ENCODE results near the gene SYCP2L. TPM values are rescaled to one million over a fixed set of nuclear protein-coding genes. Genes with fewer than 3 reads are reported as not detected.

SYCP2L gene
- total and polyA plus RNA-seq, 2 donors (not counting 1 experiment from before 2014, with no cell fraction given), result under 0.01 TPM; not detected in 1

DNA sequence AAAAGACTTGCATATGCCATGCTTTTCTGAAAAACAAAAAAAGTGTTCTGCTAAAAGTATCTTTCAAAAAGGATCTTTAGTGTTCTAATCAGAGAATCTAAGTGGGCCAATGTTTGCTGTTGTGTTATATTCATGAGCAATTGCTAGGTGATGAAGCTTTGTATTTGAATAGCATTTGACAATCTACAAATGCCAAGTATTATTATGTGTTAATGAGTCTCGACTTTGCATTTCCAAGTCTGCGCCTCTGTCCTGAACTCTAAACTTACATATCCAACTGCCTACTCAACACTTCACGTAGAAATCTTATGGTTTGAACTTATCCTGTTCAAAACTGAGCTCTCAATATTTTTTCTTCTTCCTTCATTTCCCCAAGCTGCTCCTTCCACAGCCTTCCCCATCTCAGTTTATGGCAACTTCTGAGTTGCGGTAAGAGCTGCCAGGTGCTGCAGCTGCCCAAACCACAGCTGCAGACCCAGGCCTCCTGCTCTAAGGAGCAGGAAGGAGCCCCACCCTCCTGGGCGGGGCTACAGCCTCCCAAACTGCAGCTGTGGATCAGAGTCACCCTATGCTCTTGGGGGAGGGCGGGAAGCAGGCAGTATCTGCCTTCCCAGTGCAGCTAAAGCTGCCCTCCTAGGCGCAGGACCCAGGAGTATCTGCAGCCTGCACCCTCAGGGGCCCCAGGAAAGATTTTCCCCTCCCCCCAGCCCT is 31.8 kb upstream of the SYCP2L start:
- no peaks in the 10 kb centered on the region for H3K27me3 ChIP-seq (ENCODE audit: control insufficient read depth, insufficient read depth, low read length)
- no peaks in the 10 kb centered on the region for H3K36me3 ChIP-seq (ENCODE audit: control insufficient read depth, insufficient read depth, low read length)
- H3K9me3 ChIP-seq (ENCODE audit: control insufficient read depth, insufficient read depth, low read depth, low read length), result no peaks in the 10 kb centered on the region
- H3K9ac ChIP-seq (ENCODE audit: insufficient read depth, low read length), result no peak overlapping the region
- H3K79me2 ChIP-seq (ENCODE audit: control insufficient read depth, insufficient read depth, low read length), result no peaks in the 10 kb centered on the region
- no peak overlapping the region for H3K4me3 ChIP-seq (replicated peaks in 1 of 4; ENCODE audit: control extremely low read depth in 1 of 4, insufficient read depth in 1 of 4, low read depth in 3 of 4, low read length in 4 of 4)
- no peak overlapping the region for H3K27ac ChIP-seq (ENCODE audit: insufficient read depth, low read length)
- H3K4me1 ChIP-seq (ENCODE audit: control insufficient read depth, extremely low read depth, insufficient read depth, low read length), result no peaks in the 10 kb centered on the region
- H4K20me1 ChIP-seq (ENCODE audit: control insufficient read depth, extremely low read depth, insufficient read depth, low read length), result no peaks in the 10 kb centered on the region
- H3K4me2 ChIP-seq (ENCODE audit: extremely low read depth, insufficient read depth, low read length), result no peak overlapping the region
- TF ChIP-seq, protein P1, sequence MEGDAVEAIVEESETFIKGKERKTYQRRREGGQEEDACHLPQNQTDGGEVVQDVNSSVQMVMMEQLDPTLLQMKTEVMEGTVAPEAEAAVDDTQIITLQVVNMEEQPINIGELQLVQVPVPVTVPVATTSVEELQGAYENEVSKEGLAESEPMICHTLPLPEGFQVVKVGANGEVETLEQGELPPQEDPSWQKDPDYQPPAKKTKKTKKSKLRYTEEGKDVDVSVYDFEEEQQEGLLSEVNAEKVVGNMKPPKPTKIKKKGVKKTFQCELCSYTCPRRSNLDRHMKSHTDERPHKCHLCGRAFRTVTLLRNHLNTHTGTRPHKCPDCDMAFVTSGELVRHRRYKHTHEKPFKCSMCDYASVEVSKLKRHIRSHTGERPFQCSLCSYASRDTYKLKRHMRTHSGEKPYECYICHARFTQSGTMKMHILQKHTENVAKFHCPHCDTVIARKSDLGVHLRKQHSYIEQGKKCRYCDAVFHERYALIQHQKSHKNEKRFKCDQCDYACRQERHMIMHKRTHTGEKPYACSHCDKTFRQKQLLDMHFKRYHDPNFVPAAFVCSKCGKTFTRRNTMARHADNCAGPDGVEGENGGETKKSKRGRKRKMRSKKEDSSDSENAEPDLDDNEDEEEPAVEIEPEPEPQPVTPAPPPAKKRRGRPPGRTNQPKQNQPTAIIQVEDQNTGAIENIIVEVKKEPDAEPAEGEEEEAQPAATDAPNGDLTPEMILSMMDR (conservative IDR thresholded peaks at IDR 0.05 in 1 of 2, IDR thresholded peaks at IDR 0.05 in 1 of 2; ENCODE audit: low read depth in 1 of 2, low read length in 2 of 2), result no peak
- TF ChIP-seq EZH2 (IDR thresholded peaks at IDR 0.05; ENCODE audit: low read length, missing control alignments), result no peak
- no peak overlapping the region for H2AFZ ChIP-seq (ENCODE audit: low read length)
- DNase-seq (ENCODE audit: low read depth in 2 of 2), result no peak

DNA sequence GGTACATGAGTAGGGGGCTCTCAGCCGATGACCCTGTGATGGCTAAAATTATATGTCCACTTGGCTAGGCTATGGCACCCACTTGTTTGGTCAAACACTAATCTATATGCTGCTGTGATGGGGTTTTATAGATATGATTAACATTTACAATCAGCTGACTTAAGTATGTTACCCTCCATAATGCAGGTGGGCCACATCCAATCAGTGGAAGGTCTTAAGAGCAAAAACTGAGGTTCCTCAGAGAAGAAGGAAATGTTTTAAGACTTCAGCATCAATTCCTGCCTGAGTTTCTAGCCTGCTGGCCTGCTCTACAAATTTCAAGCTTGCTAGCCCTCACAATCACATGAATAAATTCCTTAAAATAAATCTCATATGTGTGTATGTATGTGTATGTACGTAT is 29.6 kb upstream of the SYCP2L start:
- H3K36me3 ChIP-seq (ENCODE audit: control insufficient read depth, insufficient read depth, low read length), result no peaks in the 10 kb centered on the region
- H3K4me3 ChIP-seq (replicated peaks in 1 of 4; ENCODE audit: control extremely low read depth in 1 of 4, insufficient read depth in 1 of 4, low read depth in 3 of 4, low read length in 4 of 4), result no peak overlapping the region
- DNase-seq (ENCODE audit: low read depth in 2 of 2), result no peak
- no peak overlapping the region for H3K9ac ChIP-seq (ENCODE audit: insufficient read depth, low read length)
- H3K9me3 ChIP-seq (ENCODE audit: control insufficient read depth, insufficient read depth, low read depth, low read length), result no peaks in the 10 kb centered on the region
- H3K4me2 ChIP-seq (ENCODE audit: extremely low read depth, insufficient read depth, low read length), result no peak overlapping the region
- H3K27ac ChIP-seq (ENCODE audit: insufficient read depth, low read length), result no peak overlapping the region
- no peaks in the 10 kb centered on the region for H3K27me3 ChIP-seq (ENCODE audit: control insufficient read depth, insufficient read depth, low read length)
- H3K4me1 ChIP-seq (ENCODE audit: control insufficient read depth, extremely low read depth, insufficient read depth, low read length), result no peaks in the 10 kb centered on the region
- H2AFZ ChIP-seq (ENCODE audit: low read length), result no peak overlapping the region
- TF ChIP-seq EZH2 (IDR thresholded peaks at IDR 0.05; ENCODE audit: low read length, missing control alignments), result no peak
- TF ChIP-seq, protein P1 (conservative IDR thresholded peaks at IDR 0.05 in 1 of 2, IDR thresholded peaks at IDR 0.05 in 1 of 2; ENCODE audit: low read depth in 1 of 2, low read length in 2 of 2), result no peak
- H4K20me1 ChIP-seq (ENCODE audit: control insufficient read depth, extremely low read depth, insufficient read depth, low read length), result no peaks in the 10 kb centered on the region
- no peaks in the 10 kb centered on the region for H3K79me2 ChIP-seq (ENCODE audit: control insufficient read depth, insufficient read depth, low read length)

DNA sequence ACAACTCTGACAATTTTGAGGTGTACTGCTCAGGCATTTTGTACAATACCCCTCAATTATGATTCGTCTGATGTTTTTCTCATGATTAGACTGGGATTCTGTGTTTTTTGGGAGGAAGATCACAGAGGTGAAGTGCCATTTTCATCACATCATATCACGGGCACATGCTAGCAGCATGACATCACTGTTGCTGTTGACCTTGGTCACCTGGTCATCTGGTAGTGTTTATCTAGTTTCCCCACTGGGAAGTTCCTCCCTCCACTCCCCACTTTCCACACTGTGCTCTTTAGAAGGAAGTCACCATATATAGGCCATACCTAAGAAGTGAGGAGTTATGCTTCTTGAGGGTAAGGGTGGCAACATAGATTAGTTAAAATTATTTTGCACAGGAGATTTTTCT is 25.8 kb upstream of the SYCP2L start:
- Histone ChIP-seq H3K4me1 (ENCODE audit: control insufficient read depth, extremely low read depth, insufficient read depth, low read length) (no peaks in the 10 kb centered on the region), H3K27ac (ENCODE audit: insufficient read depth, low read length) (no peak overlapping the region), H3K36me3 (ENCODE audit: control insufficient read depth, insufficient read depth, low read length) (no peaks in the 10 kb centered on the region), H3K9me3 (ENCODE audit: control insufficient read depth, insufficient read depth, low read depth, low read length) (no peaks in the 10 kb centered on the region), H3K27me3 (ENCODE audit: control insufficient read depth, insufficient read depth, low read length) (no peaks in the 10 kb centered on the region), H4K20me1 (ENCODE audit: control insufficient read depth, extremely low read depth, insufficient read depth, low read length) (no peaks in the 10 kb centered on the region), H3K4me2 (ENCODE audit: extremely low read depth, insufficient read depth, low read length) (no peak overlapping the region), H2AFZ (ENCODE audit: low read length) (no peak overlapping the region), H3K4me3 (replicated peaks in 1 of 4; ENCODE audit: control extremely low read depth in 1 of 4, insufficient read depth in 1 of 4, low read depth in 3 of 4, low read length in 4 of 4) (no peak overlapping the region), H3K79me2 (ENCODE audit: control insufficient read depth, insufficient read depth, low read length) (no peaks in the 10 kb centered on the region), H3K9ac (ENCODE audit: insufficient read depth, low read length) (no peak overlapping the region)
- no peak for DNase-seq (ENCODE audit: low read depth in 2 of 2)
- TF ChIP-seq, protein P1 (conservative IDR thresholded peaks at IDR 0.05 in 1 of 2, IDR thresholded peaks at IDR 0.05 in 1 of 2; ENCODE audit: low read depth in 1 of 2, low read length in 2 of 2), result no peak
- no peak for TF ChIP-seq EZH2 (IDR thresholded peaks at IDR 0.05; ENCODE audit: low read length, missing control alignments)

Data from fibroblast of lung (primary cell).